ENCODE measurements around the gene FAM174B. TPM values are rescaled to one million over a fixed set of nuclear protein-coding genes. Genes with fewer than 3 reads are reported as not detected.

FAM174B gene
- total and polyA plus RNA-seq, 11 donors = 6.8 to 22.2 (median 12.1) TPM

GRCh38 chr15:92670621-92671020 is 15.0 kb upstream of the FAM174B start:
- TF ChIP-seq CTCF (IDR thresholded peaks at IDR 0.05) = no peak
- TF ChIP-seq POLR2A (IDR thresholded peaks at IDR 0.05) = no peak
- no peak for DNase-seq
- no peaks in the 10 kb centered on the region for H3K27me3 ChIP-seq
- H3K4me1 ChIP-seq = peaks cover 7 to 27% (median 19%) of the 10 kb centered on the region in 12 donors
- H3K4me3 ChIP-seq = no peak overlapping the region
- no peaks in the 10 kb centered on the region for H3K9me3 ChIP-seq
- intact Hi-C loops (cut with DNase I) = no loop called here
- no peak overlapping the region for H3K27ac ChIP-seq
- no peaks in the 10 kb centered on the region for H3K36me3 ChIP-seq
- 84 to 90% (median 88%) methylated on average over 2 of the region's 2 CpGs for WGBS, 4 donors
- ATAC-seq = no peak

GRCh38 chr15:92669432-92669831 is 13.9 kb upstream of the FAM174B start:
- intact Hi-C loops (cut with DNase I) = loop anchor here in 5 of 10 donors (5.0 to 10.0 kb wide), 3 partner anchors 47 to 55 kb away; no protein-coding TSS in a partner anchor
- ATAC-seq = no peak

GRCh38 chr15:92668620-92669019 is 13.0 kb upstream of the FAM174B start:
- WGBS, 4 donors = 80 to 94% (median 81%) methylated on average over 3 of the region's 3 CpGs
- TF ChIP-seq CTCF (IDR thresholded peaks at IDR 0.05) (no peak), POLR2A (IDR thresholded peaks at IDR 0.05) (no peak)
- no peak overlapping the region for H3K4me3 ChIP-seq
- H3K9me3 ChIP-seq = no peaks in the 10 kb centered on the region
- ATAC-seq = no peak
- no peak overlapping the region for H3K27ac ChIP-seq
- no peaks in the 10 kb centered on the region for H3K27me3 ChIP-seq
- intact Hi-C loops (cut with DNase I) = loop anchor here in 5 of 10 donors (5.0 to 10.0 kb wide), 3 partner anchors 46 to 54 kb away; no protein-coding TSS in a partner anchor
- DNase-seq = no peak
- H3K4me1 ChIP-seq = peaks cover 10 to 46% (median 32%) of the 10 kb centered on the region in 12 donors
- no peaks in the 10 kb centered on the region for H3K36me3 ChIP-seq

More at GRCh38 chr15:92669432-92669831, 13.9 kb upstream of the FAM174B start:
- no peak for TF ChIP-seq POLR2A (IDR thresholded peaks at IDR 0.05)
- no peak for TF ChIP-seq CTCF (IDR thresholded peaks at IDR 0.05)
- Histone ChIP-seq H3K4me3 (no peak overlapping the region), H3K4me1 (peaks cover 10 to 37% (median 31%) of the 10 kb centered on the region in 12 donors), H3K27me3 (no peaks in the 10 kb centered on the region), H3K27ac (no peak overlapping the region), H3K9me3 (no peaks in the 10 kb centered on the region), H3K36me3 (no peaks in the 10 kb centered on the region)
- WGBS, 4 donors = 74 to 84% (median 79%) methylated on average over 2 of the region's 2 CpGs
- no peak for DNase-seq

- Histone ChIP-seq H3K4me1 (peaks cover 10 to 46% (median 32%) of the 10 kb centered on the region in 12 donors), H3K27ac (peak overlapping the region in 3 of 12 donors; percentile 33 to 79 (median 37)), H3K9me3 (no peaks in the 10 kb centered on the region), H3K27me3 (no peaks in the 10 kb centered on the region), H3K36me3 (no peaks in the 10 kb centered on the region), H3K4me3 (peak overlapping the region in 1 of 12 donors; percentile 23)
- TF ChIP-seq POLR2A (IDR thresholded peaks at IDR 0.05) (no peak), CTCF (IDR thresholded peaks at IDR 0.05) (no peak)
- WGBS, 4 donors = 55 to 67% (median 61%) methylated on average over 4 to 6 of the region's 6 CpGs
- intact Hi-C loops (cut with DNase I) = loop anchor here in 6 of 10 donors (2.0 to 10.0 kb wide), 4 partner anchors 46 to 141 kb away; no protein-coding TSS in a partner anchor
- no peak for DNase-seq
- no peak for ATAC-seq
These were observed 12.5 kb upstream of the FAM174B start for GRCh38 chr15:92667970-92668485.

Data from heart left ventricle (tissue), 16 donors.